ENCODE data around the gene CENPX.

Gene CENPX

GRCh38 chr17:82034371-82035011 is 11.8 kb upstream of the CENPX start:
- Histone ChIP-seq H3K36me3 (ENCODE audit: control insufficient read depth, insufficient read depth, low read length) (peaks cover 4% of the 10 kb centered on the region), H3K4me3 (ENCODE audit: low read depth, low read length) (peak overlapping the region; percentile 18), H3K9me3 (ENCODE audit: control insufficient read depth, insufficient read depth, low read length) (no peaks in the 10 kb centered on the region), H3K4me1 (ENCODE audit: control insufficient read depth, insufficient read depth, low read length) (no peaks in the 10 kb centered on the region), H3K9ac (ENCODE audit: low read depth, low read length) (no peak overlapping the region), H3K27me3 (ENCODE audit: control insufficient read depth, insufficient read depth, low read length) (peaks cover 4% of the 10 kb centered on the region)

DNA sequence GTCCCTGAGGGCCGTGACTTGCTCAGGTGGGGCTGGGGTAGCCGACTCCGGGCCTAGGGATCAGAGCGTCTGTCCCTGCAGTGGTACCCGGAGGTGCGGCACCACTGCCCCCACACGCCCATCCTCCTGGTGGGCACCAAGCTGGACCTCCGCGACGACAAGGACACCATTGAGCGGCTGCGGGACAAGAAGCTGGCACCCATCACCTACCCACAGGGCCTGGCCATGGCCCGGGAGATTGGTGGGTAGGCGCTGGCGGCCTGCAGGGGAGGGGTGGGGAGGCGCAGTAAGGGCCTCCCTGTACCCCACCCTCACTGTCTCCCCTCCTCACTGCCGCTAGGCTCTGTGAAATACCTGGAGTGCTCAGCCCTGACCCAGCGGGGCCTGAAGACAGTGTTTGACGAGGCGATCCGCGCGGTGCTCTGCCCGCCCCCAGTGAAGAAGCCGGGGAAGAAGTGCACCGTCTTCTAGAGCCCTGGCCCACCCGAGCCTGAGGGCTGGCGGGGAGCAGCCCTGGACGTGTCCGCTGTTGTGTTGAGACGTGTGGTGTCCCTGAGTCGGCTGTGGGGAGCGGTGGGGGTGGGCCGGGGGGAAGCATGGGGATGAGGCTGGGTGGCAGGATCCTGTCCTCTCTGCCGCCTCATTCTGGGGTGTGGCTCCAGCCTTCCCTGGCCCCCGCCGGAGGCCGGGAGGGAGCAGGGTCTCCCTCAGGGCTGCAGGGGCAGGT is 10.8 kb upstream of the CENPX start:
- Histone ChIP-seq H3K4me3 (ENCODE audit: low read depth, low read length) (peak overlapping the region; percentile 8), H3K9ac (ENCODE audit: low read depth, low read length) (peak overlapping the region; percentile 62), H3K27me3 (ENCODE audit: control insufficient read depth, insufficient read depth, low read length) (peaks cover 2% of the 10 kb centered on the region), H3K9me3 (ENCODE audit: control insufficient read depth, insufficient read depth, low read length) (no peaks in the 10 kb centered on the region), H3K4me1 (ENCODE audit: control insufficient read depth, insufficient read depth, low read length) (no peaks in the 10 kb centered on the region), H3K36me3 (ENCODE audit: control insufficient read depth, insufficient read depth, low read length) (peaks cover 6% of the 10 kb centered on the region)

- no peaks in the 10 kb centered on the region for H3K4me1 ChIP-seq (ENCODE audit: control insufficient read depth, insufficient read depth, low read length)
- H3K4me3 ChIP-seq (ENCODE audit: low read depth, low read length), result peak overlapping the region; percentile 64
- H3K36me3 ChIP-seq (ENCODE audit: control insufficient read depth, insufficient read depth, low read length), result peaks cover 14% of the 10 kb centered on the region
- H3K9ac ChIP-seq (ENCODE audit: low read depth, low read length), result peak overlapping the region; percentile 62
- peaks cover 2% of the 10 kb centered on the region for H3K27me3 ChIP-seq (ENCODE audit: control insufficient read depth, insufficient read depth, low read length)
- H3K9me3 ChIP-seq (ENCODE audit: control insufficient read depth, insufficient read depth, low read length), result no peaks in the 10 kb centered on the region
Observed at GRCh38 chr17:82031885-82032627, 9.4 kb upstream of the CENPX start.

GRCh38 chr17:82031303-82031884 is 8.7 kb upstream of the CENPX start, which contains the start of gene RAC3:
Gene RAC3 (plus strand): TSS chr17:82031678. CDS start chr17:82031762, 84 bp downstream.
- no peaks in the 10 kb centered on the region for H3K4me1 ChIP-seq (ENCODE audit: control insufficient read depth, insufficient read depth, low read length)
- H3K9me3 ChIP-seq (ENCODE audit: control insufficient read depth, insufficient read depth, low read length), result no peaks in the 10 kb centered on the region
- H3K9ac ChIP-seq (ENCODE audit: low read depth, low read length), result peak within 1 kb of the TSS; percentile 62
- H3K36me3 ChIP-seq (ENCODE audit: control insufficient read depth, insufficient read depth, low read length), result peaks cover 14% of the 10 kb centered on the region
- no peaks in the 10 kb centered on the region for H3K27me3 ChIP-seq (ENCODE audit: control insufficient read depth, insufficient read depth, low read length)
- H3K4me3 ChIP-seq (ENCODE audit: low read depth, low read length), result peak within 1 kb of the TSS; percentile 64

GRCh38 chr17:82030470-82031302 is 8.0 kb upstream of the CENPX start:
- Histone ChIP-seq H3K4me1 (ENCODE audit: control insufficient read depth, insufficient read depth, low read length) (no peaks in the 10 kb centered on the region), H3K27me3 (ENCODE audit: control insufficient read depth, insufficient read depth, low read length) (no peaks in the 10 kb centered on the region), H3K9me3 (ENCODE audit: control insufficient read depth, insufficient read depth, low read length) (no peaks in the 10 kb centered on the region), H3K36me3 (ENCODE audit: control insufficient read depth, insufficient read depth, low read length) (peaks cover 14% of the 10 kb centered on the region), H3K9ac (ENCODE audit: low read depth, low read length) (no peak overlapping the region), H3K4me3 (ENCODE audit: low read depth, low read length) (peak overlapping the region; percentile 52)

GRCh38 chr17:82029990-82030469 is 7.4 kb upstream of the CENPX start:
- H3K36me3 ChIP-seq (ENCODE audit: control insufficient read depth, insufficient read depth, low read length), result peaks cover 14% of the 10 kb centered on the region

DNA sequence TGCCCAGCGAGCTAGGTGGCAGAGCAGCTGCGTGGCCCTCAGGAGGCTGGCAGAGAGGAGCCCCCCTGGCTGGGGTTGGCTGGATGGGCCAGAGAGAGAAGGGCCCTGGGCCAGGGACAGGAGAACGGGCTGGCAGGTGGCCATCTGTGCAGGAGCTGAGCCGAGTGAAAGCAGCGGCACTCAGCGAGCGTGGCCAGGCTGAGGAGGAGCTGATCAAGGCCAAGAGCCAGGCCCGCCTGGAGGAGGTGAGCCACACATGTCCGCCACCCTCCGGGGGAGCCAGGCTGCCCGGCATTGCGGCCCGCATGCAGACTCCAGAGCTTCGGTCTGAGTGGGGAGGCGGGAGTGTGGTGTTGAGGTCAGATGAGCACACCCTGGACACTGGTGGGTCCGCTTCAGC is 6.7 kb upstream of the CENPX start:
- Histone ChIP-seq H3K4me3 (ENCODE audit: low read depth, low read length) (no peak overlapping the region), H3K27me3 (ENCODE audit: control insufficient read depth, insufficient read depth, low read length) (no peaks in the 10 kb centered on the region), H3K4me1 (ENCODE audit: control insufficient read depth, insufficient read depth, low read length) (no peaks in the 10 kb centered on the region), H3K36me3 (ENCODE audit: control insufficient read depth, insufficient read depth, low read length) (peaks cover 14% of the 10 kb centered on the region), H3K9me3 (ENCODE audit: control insufficient read depth, insufficient read depth, low read length) (no peaks in the 10 kb centered on the region), H3K9ac (ENCODE audit: low read depth, low read length) (no peak overlapping the region)

More at GRCh38 chr17:82029990-82030469, 7.4 kb upstream of the CENPX start:
- Histone ChIP-seq H3K9ac (ENCODE audit: low read depth, low read length) (no peak overlapping the region), H3K4me3 (ENCODE audit: low read depth, low read length) (no peak overlapping the region), H3K4me1 (ENCODE audit: control insufficient read depth, insufficient read depth, low read length) (no peaks in the 10 kb centered on the region), H3K27me3 (ENCODE audit: control insufficient read depth, insufficient read depth, low read length) (no peaks in the 10 kb centered on the region), H3K9me3 (ENCODE audit: control insufficient read depth, insufficient read depth, low read length) (no peaks in the 10 kb centered on the region)

GRCh38 chr17:82028966-82029365 is 6.3 kb upstream of the CENPX start:
- no peaks in the 10 kb centered on the region for H3K27me3 ChIP-seq (ENCODE audit: control insufficient read depth, insufficient read depth, low read length)
- no peaks in the 10 kb centered on the region for H3K9me3 ChIP-seq (ENCODE audit: control insufficient read depth, insufficient read depth, low read length)
- no peak overlapping the region for H3K9ac ChIP-seq (ENCODE audit: low read depth, low read length)
- no peak overlapping the region for H3K4me3 ChIP-seq (ENCODE audit: low read depth, low read length)
- H3K4me1 ChIP-seq (ENCODE audit: control insufficient read depth, insufficient read depth, low read length), result no peaks in the 10 kb centered on the region
- peaks cover 14% of the 10 kb centered on the region for H3K36me3 ChIP-seq (ENCODE audit: control insufficient read depth, insufficient read depth, low read length)

DNA sequence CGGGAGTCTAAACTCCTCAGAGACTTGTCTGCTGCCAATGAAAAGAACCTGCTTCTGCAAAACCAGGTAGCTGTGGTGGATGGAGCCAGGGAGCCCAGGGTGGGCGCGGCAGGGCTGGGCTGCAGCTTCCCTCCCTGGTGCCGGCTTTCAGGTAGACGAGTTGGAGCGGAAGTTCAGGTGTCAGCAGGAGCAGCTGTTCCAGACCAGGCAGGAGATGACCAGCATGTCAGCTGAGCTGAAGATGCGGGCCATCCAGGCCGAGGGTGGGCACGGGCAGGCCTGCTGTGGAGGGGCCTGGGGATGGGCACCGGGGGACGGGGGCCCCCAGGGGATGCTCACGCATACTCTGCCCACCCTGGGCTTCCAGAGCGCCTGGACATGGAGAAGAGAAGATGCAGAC is 5.6 kb upstream of the CENPX start:
- H3K27me3 ChIP-seq (ENCODE audit: control insufficient read depth, insufficient read depth, low read length), result no peaks in the 10 kb centered on the region
- H3K4me1 ChIP-seq (ENCODE audit: control insufficient read depth, insufficient read depth, low read length), result no peaks in the 10 kb centered on the region
- no peak overlapping the region for H3K9ac ChIP-seq (ENCODE audit: low read depth, low read length)
- no peaks in the 10 kb centered on the region for H3K9me3 ChIP-seq (ENCODE audit: control insufficient read depth, insufficient read depth, low read length)
- H3K36me3 ChIP-seq (ENCODE audit: control insufficient read depth, insufficient read depth, low read length), result peaks cover 14% of the 10 kb centered on the region
- H3K4me3 ChIP-seq (ENCODE audit: low read depth, low read length), result no peak overlapping the region

- H3K4me1 ChIP-seq (ENCODE audit: control insufficient read depth, insufficient read depth, low read length), result no peaks in the 10 kb centered on the region
- no peaks in the 10 kb centered on the region for H3K9me3 ChIP-seq (ENCODE audit: control insufficient read depth, insufficient read depth, low read length)
- no peak overlapping the region for H3K4me3 ChIP-seq (ENCODE audit: low read depth, low read length)
- peaks cover 16% of the 10 kb centered on the region for H3K36me3 ChIP-seq (ENCODE audit: control insufficient read depth, insufficient read depth, low read length)
- H3K9ac ChIP-seq (ENCODE audit: low read depth, low read length), result no peak overlapping the region
- no peaks in the 10 kb centered on the region for H3K27me3 ChIP-seq (ENCODE audit: control insufficient read depth, insufficient read depth, low read length)
Observed at GRCh38 chr17:82025401-82026107, 2.9 kb upstream of the CENPX start.
